GM19025 (cell line): ENCODE results near the gene LDLRAD3.

ENCODE experiments used
- ATAC-seq: cut with Tn5 transposase; IDR thresholded peaks from one replicate; pipeline ENCODE4 v1.9.1; 2021; ENCODE audit warnings: mild to moderate bottlenecking, low read depth, moderate library complexity; ENCODE audit not compliant: unreplicated experiment

The LDLRAD3 gene

GRCh38 chr11:36150986-36151385 is 207.1 kb downstream of the LDLRAD3 start:
- no peak for ATAC-seq

GRCh38 chr11:36151933-36152580 is 208.2 kb downstream of the LDLRAD3 start:
- no peak for ATAC-seq

GRCh38 chr11:36153551-36153950 is 209.7 kb downstream of the LDLRAD3 start:
- ATAC-seq: no peak

DNA sequence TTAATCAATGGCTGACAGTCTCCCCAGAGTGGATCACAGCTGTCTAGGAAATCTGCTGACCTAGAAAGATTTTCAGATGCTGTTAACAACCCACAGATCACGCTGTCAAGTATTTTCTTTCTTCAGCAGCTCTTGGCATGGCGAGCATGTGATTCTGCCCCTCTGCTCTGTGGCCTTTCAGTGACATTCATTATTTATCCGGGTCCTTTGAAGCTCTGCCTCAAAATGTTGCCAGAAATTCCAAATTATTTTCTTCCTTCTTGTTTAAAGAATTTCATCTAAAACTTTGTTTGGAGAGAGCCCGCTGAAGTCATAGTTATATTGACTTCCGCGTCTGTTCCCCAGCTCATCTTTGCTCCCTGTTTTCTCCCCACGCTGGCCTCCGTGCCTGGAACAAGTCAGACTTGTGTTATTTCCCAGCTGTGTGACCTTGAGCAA is 211.3 kb downstream of the LDLRAD3 start:
- no peak for ATAC-seq

- ATAC-seq: no peak
Measured at GRCh38 chr11:36155770-36156160, 211.9 kb downstream of the LDLRAD3 start.

DNA sequence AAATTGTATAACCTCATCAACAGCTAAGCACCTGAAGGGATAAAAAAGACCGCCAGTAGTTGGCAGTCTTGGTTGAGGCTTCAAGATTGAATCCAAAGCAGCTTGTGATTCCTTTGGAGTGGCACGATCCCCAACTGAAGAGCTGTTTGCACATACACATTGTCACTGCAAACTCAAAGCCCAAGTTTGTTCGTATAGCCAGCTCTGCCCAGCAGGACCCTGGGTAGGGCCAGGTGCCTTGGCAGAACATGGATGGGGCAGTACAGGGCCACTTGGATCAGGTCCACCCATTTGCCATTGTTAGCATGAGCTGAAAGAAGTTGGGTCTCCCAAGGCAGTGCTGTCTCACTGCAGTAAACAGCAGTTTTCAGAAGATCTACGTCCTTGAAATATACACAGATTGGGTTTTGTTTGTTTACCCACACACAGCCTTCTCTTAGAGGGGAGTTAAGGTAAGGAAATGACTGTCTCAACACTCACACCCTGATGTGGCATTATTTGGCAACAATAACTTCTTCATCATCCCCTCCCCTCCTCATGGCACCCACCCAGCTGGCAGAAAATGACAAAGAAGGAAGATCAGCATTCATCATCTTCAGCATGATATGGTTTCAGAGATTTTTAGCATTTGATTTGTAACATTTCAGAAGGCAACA is 212.4 kb downstream of the LDLRAD3 start:
- ATAC-seq: no peak

DNA sequence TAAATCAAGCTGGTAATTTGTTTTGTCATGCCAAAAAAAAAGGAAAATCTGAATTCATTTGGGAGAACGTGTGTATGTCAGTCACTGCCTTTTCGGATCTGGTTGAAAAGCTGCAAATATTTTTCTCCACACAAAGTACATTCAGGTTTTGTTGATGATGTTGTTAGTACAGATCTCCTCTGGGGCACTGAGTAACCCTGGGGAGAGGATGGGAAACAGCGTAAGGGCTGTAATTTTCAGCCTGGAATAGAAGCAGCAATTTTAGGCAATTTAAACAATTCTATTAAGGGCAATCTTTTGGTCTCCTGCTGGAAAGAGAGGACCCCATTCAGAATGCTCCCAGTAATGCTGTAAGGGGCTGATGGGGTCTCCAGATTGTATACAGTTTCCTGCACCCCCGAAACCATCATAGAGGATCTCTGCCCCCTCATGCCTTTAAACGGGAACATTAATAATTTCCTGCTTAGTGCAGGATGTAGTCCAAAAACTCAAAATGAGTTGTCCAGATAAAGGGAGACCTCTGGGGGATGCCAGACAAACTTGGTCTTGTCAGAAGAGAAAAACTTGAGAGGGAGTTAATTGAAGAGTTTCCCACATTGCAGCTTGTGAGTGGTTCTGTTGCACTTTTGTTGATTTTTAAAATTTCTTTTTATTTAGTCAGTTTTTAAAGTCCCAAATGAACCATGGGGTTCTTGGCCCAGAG is 213.1 kb downstream of the LDLRAD3 start:
- no peak for ATAC-seq

DNA sequence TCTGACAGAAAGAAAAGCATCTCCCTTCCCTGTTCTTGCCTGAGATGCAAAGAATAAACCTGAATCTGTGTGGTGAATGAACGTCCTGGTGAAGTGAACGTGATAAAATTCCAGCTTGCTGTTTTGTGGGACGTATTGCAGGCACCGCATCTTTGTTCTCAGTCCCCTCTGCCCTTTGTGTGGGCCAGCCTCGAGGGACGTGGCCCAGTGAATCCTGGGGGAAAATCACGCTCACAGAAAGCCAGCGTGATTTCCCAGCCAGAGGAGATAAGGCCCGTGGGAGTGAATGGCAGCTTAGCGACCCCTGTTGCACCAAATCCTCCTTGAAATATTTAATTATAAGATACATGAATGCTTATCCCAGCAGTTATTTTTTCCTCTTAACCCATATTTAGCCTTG is 216.2 kb downstream of the LDLRAD3 start:
- no peak for ATAC-seq

GRCh38 chr11:36161572-36161971 is 217.7 kb downstream of the LDLRAD3 start:
- ATAC-seq: no peak

- ATAC-seq: no peak
Measured at GRCh38 chr11:36162006-36162882, 218.4 kb downstream of the LDLRAD3 start.

DNA sequence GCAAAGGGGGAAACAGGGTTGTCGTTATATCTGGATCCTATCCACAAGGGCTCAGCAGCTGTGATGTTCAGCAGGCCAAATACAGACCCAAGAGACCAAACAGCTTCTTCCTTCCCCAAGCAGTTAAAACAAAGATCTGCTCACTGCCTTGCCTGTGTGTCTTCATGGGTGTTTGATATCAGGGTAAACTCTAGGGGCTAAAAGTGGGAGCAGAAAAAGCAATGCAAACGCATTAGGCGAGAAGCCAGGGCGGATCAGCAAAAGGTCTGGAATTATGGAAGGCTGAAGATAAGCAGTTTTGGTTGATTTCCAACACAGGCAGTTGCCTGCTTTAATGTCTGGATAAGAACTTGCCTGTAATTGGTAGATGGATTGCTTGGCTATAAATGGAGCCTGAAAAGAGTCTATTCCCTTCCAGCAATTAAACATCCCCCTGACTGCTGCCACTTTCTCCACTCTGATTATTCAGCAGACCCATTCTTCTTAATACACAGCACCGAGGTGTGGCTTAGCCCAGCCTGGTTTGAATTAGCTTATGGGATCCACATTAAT is 219.1 kb downstream of the LDLRAD3 start:
- ATAC-seq: no peak

- ATAC-seq: no peak
Measured at GRCh38 chr11:36164506-36165250, 220.8 kb downstream of the LDLRAD3 start.

DNA sequence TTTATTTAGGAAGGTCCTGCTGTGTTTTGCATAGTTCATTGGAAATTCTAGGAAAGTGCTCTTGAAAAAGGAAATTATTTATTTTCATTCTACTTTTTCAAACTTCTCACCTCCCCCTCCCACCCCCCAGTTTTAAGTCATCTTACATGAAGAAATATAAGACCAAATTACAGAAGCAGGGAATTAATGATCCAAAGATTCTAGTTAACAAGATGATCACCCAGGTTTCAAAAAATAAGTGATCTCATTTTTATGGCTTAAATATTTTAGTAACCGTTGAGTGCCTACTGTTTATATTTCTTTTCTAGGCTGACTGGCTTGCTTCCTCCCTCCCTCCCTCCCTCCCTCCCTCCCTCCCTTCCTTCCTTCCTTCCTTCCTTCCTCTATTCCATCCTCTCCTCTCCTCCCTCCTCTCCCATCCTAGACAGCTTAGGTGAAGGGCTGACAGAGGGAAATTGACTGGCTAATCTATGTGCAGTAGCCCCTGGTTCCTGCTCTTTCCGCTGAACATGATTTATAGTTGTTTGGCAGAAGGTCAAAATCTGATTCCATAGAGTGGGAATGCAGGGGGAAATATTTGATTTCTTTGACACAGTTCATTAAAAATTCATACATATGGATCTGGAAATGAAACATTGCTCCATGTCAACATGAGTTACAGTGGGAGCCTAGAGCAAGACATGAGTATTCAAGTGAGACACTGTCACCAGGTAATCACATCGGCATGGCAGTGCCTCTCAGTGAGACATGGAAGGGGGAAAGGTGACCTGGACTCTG is 221.9 kb downstream of the LDLRAD3 start:
- no peak for ATAC-seq

DNA sequence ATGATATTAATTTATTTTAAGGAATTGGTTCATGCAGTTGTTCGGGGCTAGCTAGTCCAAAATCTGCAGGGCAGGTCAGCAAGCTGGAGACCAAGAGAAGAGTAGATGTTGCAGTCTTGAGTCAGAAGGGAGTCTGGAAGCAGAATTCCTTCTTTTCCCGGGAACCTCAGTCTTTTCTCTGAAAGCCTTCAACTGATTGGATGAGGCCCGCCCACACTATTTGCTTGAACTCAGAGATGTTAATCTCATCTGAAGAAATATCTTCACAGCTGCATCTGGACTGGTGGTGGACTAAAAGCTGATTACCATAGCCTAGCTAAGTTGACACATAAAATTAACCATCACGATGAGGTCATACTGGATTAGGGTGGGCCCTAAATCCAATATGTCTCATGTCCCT is 223.2 kb downstream of the LDLRAD3 start:
- ATAC-seq: no peak

- ATAC-seq: no peak
Measured at GRCh38 chr11:36167729-36168128, 223.9 kb downstream of the LDLRAD3 start.

DNA sequence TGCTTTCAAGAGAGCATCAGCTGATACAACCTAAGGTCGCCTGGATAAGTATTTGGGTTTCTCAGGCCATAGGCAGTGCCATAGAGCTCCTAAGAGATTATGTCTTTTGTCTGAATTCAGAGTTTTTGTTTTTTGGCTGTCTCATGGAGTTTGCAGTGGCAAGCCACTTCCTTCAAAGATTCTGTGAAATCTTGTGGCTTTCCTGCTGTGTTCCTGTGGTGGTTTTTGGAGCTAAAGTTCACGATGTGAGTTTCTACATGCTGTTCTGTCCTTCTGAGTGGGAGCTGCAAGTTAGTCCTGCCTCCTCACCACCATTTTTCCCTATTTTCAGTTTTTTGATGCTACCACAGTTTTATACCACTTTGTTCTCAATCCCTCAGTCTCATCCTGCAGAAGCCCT is 234.0 kb downstream of the LDLRAD3 start:
- no peak for ATAC-seq

DNA sequence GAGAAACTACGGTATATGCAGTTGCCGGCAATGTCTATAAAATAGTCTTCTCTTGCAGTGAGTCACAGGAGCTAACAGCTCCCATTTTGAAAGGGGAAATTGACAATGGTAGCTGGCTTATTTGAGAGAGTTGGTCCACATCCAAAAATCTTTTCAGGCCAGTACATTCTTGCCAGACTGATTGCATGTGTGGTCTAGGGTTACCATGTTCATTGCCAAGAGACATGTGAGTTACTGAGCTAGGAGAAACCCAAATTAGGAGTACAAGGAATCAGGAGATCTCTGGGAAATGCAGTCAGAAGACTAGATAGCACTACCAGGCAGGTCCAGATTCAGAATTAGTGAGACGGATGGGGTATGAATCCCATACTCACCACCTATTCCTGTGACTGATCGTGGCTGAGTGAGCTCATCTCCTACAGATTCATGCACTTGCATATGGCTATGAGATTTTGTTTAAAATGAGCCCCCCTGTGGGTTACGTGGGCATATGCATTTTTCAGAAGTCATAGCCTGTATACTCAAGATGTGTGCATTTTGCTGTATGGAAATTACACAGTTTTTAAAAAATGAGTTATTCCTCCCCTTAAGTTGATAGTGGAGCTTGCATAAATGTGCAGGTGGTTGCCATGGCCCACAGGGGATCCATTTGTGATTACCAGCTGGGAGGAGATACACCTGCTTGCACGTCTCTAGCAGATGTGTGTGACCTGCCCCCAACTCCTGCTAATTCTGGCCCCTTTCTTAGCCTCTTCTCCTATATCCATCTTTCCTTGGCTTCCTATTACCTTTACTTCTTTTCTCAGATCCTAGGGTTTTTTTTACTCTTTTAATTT is 242.7 kb downstream of the LDLRAD3 start:
- no peak for ATAC-seq

DNA sequence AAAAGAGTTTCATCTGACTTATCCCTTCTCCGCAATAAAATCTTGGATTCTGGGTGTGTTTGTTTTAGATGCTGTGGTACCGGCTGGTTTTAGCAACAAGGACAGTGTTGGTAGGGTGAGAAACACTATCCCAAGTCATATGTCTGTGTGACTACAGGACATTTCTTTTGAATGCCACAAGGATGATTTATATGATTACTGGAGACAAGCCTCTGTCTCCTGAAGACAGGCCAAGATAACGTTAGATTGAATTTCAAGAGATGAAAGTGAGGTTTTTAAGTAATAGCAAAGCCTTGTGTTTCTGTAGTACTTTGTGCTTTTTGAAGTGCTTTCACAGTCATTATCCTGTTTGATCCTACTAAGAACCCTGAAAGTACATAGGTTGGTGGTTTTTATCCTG is 243.8 kb downstream of the LDLRAD3 start:
- ATAC-seq: no peak
